Activated CD8-positive, alpha-beta T cell treated with anti-CD3 and anti-CD28 coated beads, Interleukin-2, amount 10 ng/mL, durations not matched to agents 7 days and 5 days (primary cell): Measurements from ENCODE around the gene KRTAP10-5. TPM values are rescaled to one million over a fixed set of nuclear protein-coding genes. Genes with fewer than 3 reads are reported as not detected.
A peak's percentile ranks its signal among the peaks of the same experiment; 100 is the strongest.
"Not testable (repeated sequence)": the region's sequence is repeated elsewhere in the genome, so short reads cannot be mapped to it uniquely, and the experiment has no call there.

Experiments
- ATAC-seq: fragments of 150-1000 bp; cut with Tn5 transposase; one replicate; pipeline ENCODE4 v1.10.0; 2021; ENCODE audit warnings: moderate library complexity
- CTCF ChIA-PET: fragments of 350-600 bp; sonication (Branson Sonifier 250); formaldehyde crosslinking; loops from one replicate; lab custom pipeline; 2021; ENCODE audit warnings: antibody characterized with exemption; lab: Charles Lee
- POLR2A ChIA-PET: fragments of 350-600 bp; sonication (Branson Sonifier 250); formaldehyde crosslinking; loops from one replicate; lab custom pipeline; 2021; ENCODE audit warnings: antibody characterized with exemption; lab: Charles Lee
- DNase-seq: peaks from one replicate; pipeline ENCODE4 v3.0.0-alpha.2; 2020
- H3K27ac Mint-ChIP-seq: one replicate; pipeline ENCODE4 v1.8.0; 2021; ENCODE audit warnings: mild to moderate bottlenecking, mixed read lengths
- H3K27me3 Mint-ChIP-seq: one replicate; pipeline ENCODE4 v1.8.0; 2021; ENCODE audit warnings: low read depth, mixed read lengths
- H3K36me3 Mint-ChIP-seq: one replicate; pipeline ENCODE4 v1.8.0; 2021; ENCODE audit warnings: low read depth, mixed read lengths
- H3K4me1 Mint-ChIP-seq: one replicate; pipeline ENCODE4 v1.8.0; 2021; ENCODE audit warnings: low read depth, mixed read lengths
- H3K4me3 Mint-ChIP-seq: one replicate; pipeline ENCODE4 v1.8.0; 2021; ENCODE audit warnings: mild to moderate bottlenecking, mixed read lengths
- H3K9me3 Mint-ChIP-seq: one replicate; pipeline ENCODE4 v1.8.0; 2022; ENCODE audit warnings: mixed read lengths; ENCODE audit not compliant: insufficient read depth
- total RNA-seq, 2 experiments: library from RNA; stranded (reverse); gene quantifications; one replicate each; pipeline ENCODE4 v1.2.3, GENCODE V29; 2021

The KRTAP10-5 gene
- total RNA-seq, 2 experiments from 2014 or later, result not detected

DNA sequence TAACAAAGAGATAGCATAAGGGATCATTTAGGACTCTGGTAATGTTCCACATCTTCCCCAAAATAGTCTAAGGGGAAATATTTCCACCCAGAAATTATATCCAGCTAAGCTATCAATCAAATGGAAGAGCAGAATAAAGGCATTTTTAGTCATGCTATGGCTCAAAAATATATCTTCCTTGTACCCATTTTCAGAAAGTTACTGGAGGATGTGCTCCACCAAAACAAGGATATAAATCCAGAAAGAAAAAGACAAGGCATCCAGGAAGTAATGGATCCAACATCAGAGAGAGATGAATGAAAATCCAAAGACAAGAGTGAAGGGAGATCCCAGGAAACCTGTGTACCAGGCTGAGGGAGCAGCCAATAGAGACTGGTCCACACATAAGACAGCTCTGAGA is 28.8 kb upstream of the KRTAP10-5 start:
- ATAC-seq (no peak), DNase-seq (no peak)
- no peak overlapping the region for H3K27ac Mint-ChIP-seq
- no peaks in the 10 kb centered on the region for H3K4me1 Mint-ChIP-seq
- peaks cover 22% of the 10 kb centered on the region for H3K9me3 Mint-ChIP-seq
- peaks cover 11% of the 10 kb centered on the region for H3K27me3 Mint-ChIP-seq
- ChIA-PET CTCF (interaction anchor here (0.9 kb wide), 1 partner anchor 156 kb away, joined by 3 read pairs; no protein-coding TSS in a partner anchor), POLR2A (no interaction called here)
- H3K36me3 Mint-ChIP-seq, result peaks cover 3% of the 10 kb centered on the region
- H3K4me3 Mint-ChIP-seq, result no peak overlapping the region

DNA sequence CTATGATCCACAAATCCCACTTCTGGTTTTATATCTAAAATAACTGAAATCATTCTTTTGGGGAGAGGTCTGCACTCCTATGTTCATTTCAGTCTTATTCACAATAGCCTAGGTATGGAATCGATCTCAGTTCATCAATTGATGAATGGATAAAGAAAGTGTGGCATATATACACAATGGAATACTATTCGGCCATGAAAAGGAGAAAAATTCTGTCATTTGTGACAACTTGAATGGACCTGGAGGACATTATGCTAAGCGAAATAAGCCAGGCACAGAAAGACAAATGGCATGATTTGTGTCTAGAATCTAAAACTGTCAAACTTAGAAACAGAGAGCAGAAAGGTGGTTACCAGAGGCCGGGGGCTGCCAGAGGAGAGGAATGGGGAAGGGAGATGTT is 26.1 kb upstream of the KRTAP10-5 start:
- ChIA-PET CTCF (no interaction called here), POLR2A (no interaction called here)
- no peak for DNase-seq
- Mint-ChIP-seq H3K36me3 (peaks cover 3% of the 10 kb centered on the region), H3K9me3 (peaks cover 22% of the 10 kb centered on the region), H3K4me3 (no peak overlapping the region), H3K4me1 (no peaks in the 10 kb centered on the region), H3K27ac (no peak overlapping the region), H3K27me3 (peaks cover 11% of the 10 kb centered on the region)
- no peak for ATAC-seq

DNA sequence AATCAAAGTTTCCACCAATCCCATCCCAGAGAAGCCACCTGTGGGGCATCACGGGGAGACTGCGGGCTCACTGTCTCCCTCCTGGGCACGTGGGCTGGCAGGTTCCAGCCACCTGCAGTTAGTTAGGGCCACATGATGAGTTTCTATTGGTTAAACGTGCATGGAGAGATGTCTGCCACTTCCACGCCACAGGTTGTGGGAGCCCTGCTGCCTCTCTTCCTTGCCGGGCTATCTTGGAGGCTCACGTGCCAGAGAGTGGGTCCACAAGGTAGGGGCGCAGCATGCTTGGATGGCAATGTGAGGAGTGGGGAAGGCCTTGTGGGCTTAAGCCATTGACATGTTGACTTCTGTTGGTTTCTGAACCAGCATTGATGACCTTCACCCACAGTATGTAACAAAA is 23.5 kb upstream of the KRTAP10-5 start:
- H3K4me3 Mint-ChIP-seq, result no peak overlapping the region
- no peaks in the 10 kb centered on the region for H3K36me3 Mint-ChIP-seq
- H3K9me3 Mint-ChIP-seq, result no peaks in the 10 kb centered on the region
- H3K27me3 Mint-ChIP-seq, result peaks cover 11% of the 10 kb centered on the region
- ChIA-PET CTCF (no interaction called here), POLR2A (no interaction called here)
- no peaks in the 10 kb centered on the region for H3K4me1 Mint-ChIP-seq
- no peak for ATAC-seq
- no peak overlapping the region for H3K27ac Mint-ChIP-seq
- no peak for DNase-seq

DNA sequence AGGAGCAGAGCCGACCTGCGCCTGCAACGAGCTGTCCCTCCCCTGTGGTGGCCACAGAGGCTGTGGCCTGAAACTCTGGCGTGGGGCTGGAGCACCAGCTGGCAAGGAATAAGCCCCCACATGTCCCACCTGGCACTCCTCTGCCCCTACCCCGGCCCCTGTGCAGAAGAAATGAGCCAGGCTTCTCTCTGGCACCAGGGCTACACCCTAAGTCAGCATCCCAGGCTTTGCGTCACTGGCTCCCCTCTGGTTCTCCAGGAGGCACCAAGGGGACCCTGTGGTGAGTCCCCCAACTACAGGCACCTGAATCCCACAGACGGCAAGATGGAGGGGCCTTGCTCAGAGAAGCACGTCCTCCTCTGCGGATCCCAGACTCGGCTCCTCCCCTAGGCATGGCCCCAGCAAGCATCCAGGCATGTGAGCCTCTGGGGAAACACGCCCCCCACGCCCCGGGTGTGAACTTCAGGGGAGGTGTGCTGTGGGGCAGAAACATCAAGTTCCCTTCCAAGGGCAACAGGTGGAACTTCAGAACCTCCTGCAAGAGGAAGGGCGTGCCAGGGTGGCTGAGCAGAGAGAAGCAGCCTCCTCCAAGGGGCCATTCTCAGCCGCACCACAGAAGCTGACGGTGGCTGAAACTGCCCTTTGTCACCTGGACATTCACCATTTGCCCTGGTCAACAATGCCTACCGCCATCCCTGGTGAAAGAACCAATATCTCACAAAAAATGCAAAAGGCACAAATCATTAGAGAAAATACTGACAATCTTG is 22.9 kb upstream of the KRTAP10-5 start:
- no peak for ATAC-seq
- peaks cover 11% of the 10 kb centered on the region for H3K27me3 Mint-ChIP-seq
- H3K27ac Mint-ChIP-seq, result no peak overlapping the region
- no peak for DNase-seq
- no peaks in the 10 kb centered on the region for H3K4me1 Mint-ChIP-seq
- no peaks in the 10 kb centered on the region for H3K9me3 Mint-ChIP-seq
- no peak overlapping the region for H3K4me3 Mint-ChIP-seq
- no peaks in the 10 kb centered on the region for H3K36me3 Mint-ChIP-seq
- CTCF ChIA-PET, result no interaction called here
- POLR2A ChIA-PET, result no interaction called here

DNA sequence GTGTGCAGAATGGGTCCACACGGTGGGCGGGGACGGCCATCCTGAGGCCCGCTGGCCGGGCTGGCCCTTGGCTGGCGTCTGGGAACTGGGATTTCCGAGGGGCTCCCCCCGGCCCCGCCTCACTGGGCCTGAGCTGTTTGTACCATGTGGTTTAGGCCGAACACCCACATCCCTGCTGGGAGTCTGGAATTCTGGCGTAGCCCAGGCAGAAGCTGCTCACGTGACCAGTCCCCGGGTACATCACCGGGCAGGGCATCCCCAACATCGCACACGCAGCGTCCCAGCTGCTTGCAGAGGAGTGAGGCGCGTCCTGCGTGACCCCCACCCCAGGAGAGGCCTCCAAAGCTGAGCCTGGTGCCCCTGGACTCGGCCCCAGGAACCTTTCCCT is 22.1 kb upstream of the KRTAP10-5 start:
- no peak overlapping the region for H3K4me3 Mint-ChIP-seq
- ChIA-PET CTCF (no interaction called here), POLR2A (no interaction called here)
- no peak for ATAC-seq
- no peak overlapping the region for H3K27ac Mint-ChIP-seq
- no peaks in the 10 kb centered on the region for H3K36me3 Mint-ChIP-seq
- no peaks in the 10 kb centered on the region for H3K9me3 Mint-ChIP-seq
- H3K4me1 Mint-ChIP-seq, result no peaks in the 10 kb centered on the region
- no peak for DNase-seq
- peaks cover 9% of the 10 kb centered on the region for H3K27me3 Mint-ChIP-seq

DNA sequence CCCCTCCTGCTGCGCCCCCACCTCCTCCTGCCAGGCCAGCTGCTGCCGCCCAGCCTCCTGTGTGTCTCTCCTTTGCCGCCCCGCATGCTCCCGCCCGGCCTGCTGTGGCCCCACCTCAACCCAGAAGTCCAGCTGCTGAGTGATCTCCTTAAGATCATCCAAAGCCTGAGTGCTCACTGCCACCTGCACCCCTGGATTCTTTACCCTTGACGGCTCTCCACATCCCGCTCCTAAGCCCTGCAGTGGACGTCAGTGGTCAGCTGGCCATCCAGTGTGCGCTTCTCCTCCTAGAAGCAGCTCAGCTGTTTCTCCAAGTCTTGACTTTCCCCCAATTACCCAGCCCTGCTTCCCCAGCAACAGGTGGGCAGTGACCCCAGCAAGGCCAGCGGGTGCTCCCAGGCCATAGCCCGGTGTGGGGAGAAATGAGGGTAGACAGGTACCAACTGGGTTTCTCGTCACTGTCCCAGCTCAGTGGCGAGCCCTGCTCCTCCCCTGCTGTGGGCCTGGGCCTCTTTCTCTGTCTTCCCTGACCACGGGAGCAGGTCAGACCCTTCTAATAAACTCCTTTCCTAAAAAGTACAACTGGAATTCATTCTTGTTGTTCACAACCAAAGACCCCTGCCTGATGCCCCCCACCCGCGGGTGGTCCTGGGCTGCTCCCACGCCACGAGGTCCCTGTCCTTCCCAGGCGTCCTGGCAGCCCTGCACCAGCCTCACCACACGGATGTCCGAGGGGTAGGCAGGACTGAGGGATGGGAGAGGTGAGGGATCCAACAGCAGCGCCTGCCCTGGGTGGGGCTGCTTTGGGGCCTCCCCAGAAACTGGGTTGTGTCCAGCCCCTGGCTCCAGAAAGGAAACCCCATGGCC is 21.4 kb upstream of the KRTAP10-5 start:
- Mint-ChIP-seq H3K4me1 (no peaks in the 10 kb centered on the region), H3K27me3 (peaks cover 9% of the 10 kb centered on the region), H3K4me3 (no peak overlapping the region), H3K9me3 (no peaks in the 10 kb centered on the region), H3K36me3 (no peaks in the 10 kb centered on the region), H3K27ac (peak overlapping the region; percentile 56)
- ChIA-PET CTCF (no interaction called here), POLR2A (interaction anchor here (0.8 kb wide), 1 partner anchor 24 kb away, joined by 3 read pairs; no protein-coding TSS in a partner anchor)
- ATAC-seq, result no peak
- DNase-seq, result no peak

DNA sequence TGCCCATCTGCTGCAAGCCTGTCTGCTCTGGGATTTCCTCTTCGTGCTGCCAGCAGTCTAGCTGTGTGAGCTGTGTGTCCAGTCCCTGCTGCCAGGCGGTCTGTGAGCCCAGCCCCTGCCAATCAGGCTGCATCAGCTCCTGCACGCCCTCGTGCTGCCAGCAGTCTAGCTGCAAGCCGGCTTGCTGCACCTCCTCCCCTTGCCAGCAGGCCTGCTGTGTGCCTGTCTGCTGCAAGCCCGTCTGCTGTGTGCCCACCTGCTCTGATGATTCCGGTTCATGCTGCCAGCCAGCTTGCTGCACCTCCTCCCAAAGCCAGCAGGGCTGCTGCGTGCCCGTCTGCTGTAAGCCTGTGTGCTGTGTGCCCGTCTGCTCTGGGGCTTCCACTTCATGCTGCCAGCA is 20.7 kb upstream of the KRTAP10-5 start:
- H3K9me3 Mint-ChIP-seq, H3K4me3 Mint-ChIP-seq, H3K27ac Mint-ChIP-seq, H3K36me3 Mint-ChIP-seq, H3K27me3 Mint-ChIP-seq, H3K4me1 Mint-ChIP-seq, ATAC-seq, CTCF ChIA-PET, DNase-seq: not testable (repeated sequence)
- POLR2A ChIA-PET, result interaction anchor here (0.8 kb wide), 1 partner anchor 25 kb away, joined by 3 read pairs; no protein-coding TSS in a partner anchor

DNA sequence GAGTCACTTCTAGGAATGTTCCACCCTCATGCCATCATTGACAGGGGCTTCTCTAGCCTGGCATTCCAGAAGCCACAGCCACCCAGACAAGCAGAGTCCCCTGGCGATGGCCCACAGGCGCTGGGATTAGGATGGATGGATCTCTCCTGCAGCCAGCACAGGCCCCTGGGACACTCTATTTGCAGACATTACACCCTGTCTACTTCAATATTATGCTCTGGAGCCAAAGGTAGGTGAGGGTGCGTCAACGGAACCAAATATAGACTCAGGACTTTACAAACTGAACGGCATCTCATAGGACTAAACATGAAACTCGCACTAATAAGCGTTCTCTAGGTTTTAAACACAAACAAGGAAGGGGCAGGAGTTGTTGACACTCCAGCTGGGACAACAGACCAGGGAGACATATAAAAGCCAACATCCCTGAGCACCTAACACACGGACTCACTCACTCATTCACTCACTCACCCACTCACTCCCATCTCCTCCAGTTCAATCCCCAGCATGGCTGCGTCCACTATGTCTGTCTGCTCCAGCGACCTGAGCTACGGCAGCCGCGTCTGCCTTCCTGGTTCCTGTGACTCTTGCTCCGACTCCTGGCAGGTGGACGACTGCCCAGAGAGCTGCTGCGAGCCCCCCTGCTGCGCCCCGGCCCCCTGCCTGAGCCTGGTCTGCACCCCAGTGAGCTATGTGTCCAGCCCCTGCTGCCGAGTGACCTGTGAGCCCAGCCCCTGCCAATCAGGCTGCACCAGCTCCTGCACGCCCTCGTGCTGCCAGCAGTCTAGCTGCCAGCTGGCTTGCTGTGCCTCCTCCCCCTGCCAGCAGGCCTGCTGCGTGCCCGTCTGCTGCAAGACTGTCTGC is 19.9 kb upstream of the KRTAP10-5 start, which contains the start of gene KRTAP10-7:
Gene KRTAP10-7, plus strand, starts transcription at position 480 of the 861 bp plus-strand sequence. Its CDS starts 25 bp downstream, at position 505.
- H3K27ac Mint-ChIP-seq, H3K36me3 Mint-ChIP-seq, H3K4me3 Mint-ChIP-seq, H3K9me3 Mint-ChIP-seq, H3K27me3 Mint-ChIP-seq, POLR2A ChIA-PET, CTCF ChIA-PET, ATAC-seq, DNase-seq, H3K4me1 Mint-ChIP-seq: not testable (repeated sequence)

DNA sequence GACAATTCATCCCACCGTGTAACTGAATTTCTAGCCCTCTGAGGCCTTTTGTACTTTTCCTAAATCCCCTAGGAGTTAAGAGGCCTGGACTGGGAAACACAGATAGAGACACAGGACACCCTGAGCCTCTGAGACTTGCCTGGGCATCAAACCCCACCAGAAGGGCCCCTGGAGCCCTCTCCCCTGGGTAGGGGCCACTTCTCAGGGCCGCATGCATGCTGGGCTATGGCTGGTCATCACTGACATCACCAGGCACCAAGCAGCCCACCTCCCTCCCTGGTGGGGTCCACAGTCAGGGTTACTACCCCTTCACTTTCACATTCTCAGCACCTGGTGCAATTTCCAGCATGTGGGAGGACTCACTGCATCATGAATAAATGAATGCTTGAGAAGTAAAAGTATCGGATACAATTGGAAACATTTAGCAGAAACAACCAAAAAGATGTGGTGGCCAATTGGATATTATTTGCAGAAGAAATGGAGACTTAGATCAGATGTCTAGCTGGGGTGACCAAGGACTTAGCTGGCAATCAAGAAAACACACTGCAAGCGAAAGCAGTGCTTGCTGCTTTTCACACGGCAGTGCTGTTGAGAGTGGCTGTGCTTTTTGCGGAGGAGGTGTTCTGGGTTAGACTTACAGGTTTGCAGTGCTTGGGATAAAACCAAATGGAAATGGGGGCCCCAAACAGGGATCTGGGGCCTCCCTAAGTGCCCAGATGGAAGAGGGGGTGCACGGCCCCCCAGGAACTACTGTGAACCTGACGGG is 19.0 kb upstream of the KRTAP10-5 start:
- no peaks in the 10 kb centered on the region for H3K4me1 Mint-ChIP-seq
- ChIA-PET POLR2A (no interaction called here), CTCF (no interaction called here)
- ATAC-seq (no peak), DNase-seq (no peak)
- H3K4me3 Mint-ChIP-seq, result no peak overlapping the region
- H3K27me3 Mint-ChIP-seq, result no peaks in the 10 kb centered on the region
- no peaks in the 10 kb centered on the region for H3K36me3 Mint-ChIP-seq
- no peaks in the 10 kb centered on the region for H3K9me3 Mint-ChIP-seq
- H3K27ac Mint-ChIP-seq, result no peak overlapping the region

DNA sequence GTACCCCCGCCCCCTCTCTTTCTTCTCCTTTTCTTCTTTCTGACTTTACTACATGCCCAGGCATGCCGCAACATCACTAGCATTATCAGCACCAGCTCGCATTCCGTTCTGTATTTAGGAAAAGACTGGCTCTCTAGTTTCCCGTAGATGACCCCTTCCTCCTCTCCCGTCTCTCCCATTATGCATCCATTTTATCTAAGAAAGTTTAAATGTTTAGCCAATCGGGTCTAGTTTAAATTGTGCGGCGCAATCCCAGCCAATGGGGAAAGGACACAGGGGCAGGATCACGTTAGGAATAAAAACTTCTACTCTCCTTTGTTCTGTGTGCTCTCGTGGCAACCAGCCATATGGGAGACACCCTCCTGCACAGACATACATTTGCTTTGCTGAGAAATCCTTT is 17.7 kb upstream of the KRTAP10-5 start:
- CTCF ChIA-PET, result no interaction called here

More for the DNA sequence above, 17.7 kb upstream of the KRTAP10-5 start:
- Mint-ChIP-seq H3K4me1 (peaks cover 2% of the 10 kb centered on the region), H3K9me3 (no peaks in the 10 kb centered on the region), H3K27me3 (no peaks in the 10 kb centered on the region), H3K36me3 (no peaks in the 10 kb centered on the region), H3K27ac (no peak overlapping the region), H3K4me3 (no peak overlapping the region)
- POLR2A ChIA-PET, result no interaction called here
- no peak for ATAC-seq
- no peak for DNase-seq
